SKM-1 (cell line): ENCODE results near the gene CHST12.
"Not testable (repeated sequence)": the region's sequence is repeated elsewhere in the genome, so short reads cannot be mapped to it uniquely, and the experiment has no call there.

ENCODE experiments used
- DNase-seq: peaks from one replicate; lab custom pipeline; 2025; ENCODE audit not compliant: unreplicated experiment; lab: John Stamatoyannopoulos, UW

The CHST12 gene

GRCh38 chr7:2460188-2460587, 56.8 kb downstream of the CHST12 start:
- no peak for DNase-seq

GRCh38 chr7:2460641-2461040, 57.2 kb downstream of the CHST12 start:
- no peak for DNase-seq

- DNase-seq, result no peak
These were observed 58.0 kb downstream of the CHST12 start for GRCh38 chr7:2461268-2462026.

- DNase-seq, result no peak
These were observed 59.3 kb downstream of the CHST12 start for GRCh38 chr7:2462731-2463130.

- DNase-seq, result no peak
These were observed 62.5 kb downstream of the CHST12 start for GRCh38 chr7:2465928-2466327.

- no peak for DNase-seq
These were observed 63.3 kb downstream of the CHST12 start for GRCh38 chr7:2466675-2467074.

GRCh38 chr7:2468227-2468626, 64.8 kb downstream of the CHST12 start:
- DNase-seq, result no peak

- DNase-seq, result not testable (repeated sequence)
These were observed 66.2 kb downstream of the CHST12 start for GRCh38 chr7:2469460-2470203.

GRCh38 chr7:2470204-2471021, 67.0 kb downstream of the CHST12 start:
- no peak for DNase-seq

GRCh38 chr7:2471022-2471329, 67.6 kb downstream of the CHST12 start:
- no peak for DNase-seq

GRCh38 chr7:2471396-2471795, 68.0 kb downstream of the CHST12 start:
- DNase-seq, result no peak

- no peak for DNase-seq
These were observed 69.3 kb downstream of the CHST12 start for GRCh38 chr7:2472739-2473138.

GRCh38 chr7:2473496-2474180, 70.2 kb downstream of the CHST12 start:
- DNase-seq, result no peak

- DNase-seq, result no peak
These were observed 70.8 kb downstream of the CHST12 start for GRCh38 chr7:2474224-2474623.

- DNase-seq, result no peak
These were observed 71.6 kb downstream of the CHST12 start for GRCh38 chr7:2474813-2475677.

- DNase-seq, result no peak
These were observed 72.2 kb downstream of the CHST12 start for GRCh38 chr7:2475678-2476015.

GRCh38 chr7:2476298-2476697, 72.9 kb downstream of the CHST12 start, which contains the start of gene GRIFIN:
Gene GRIFIN, minus strand, starts transcription at chr7:2476398. Its CDS starts 15 bp downstream, at chr7:2476383.
- no peak for DNase-seq

GRCh38 chr7:2476776-2477446, 73.5 kb downstream of the CHST12 start:
- DNase-seq, result no peak

- peak; percentile 57 for DNase-seq
These were observed 74.3 kb downstream of the CHST12 start for GRCh38 chr7:2477447-2478398.
